Measurements from ENCODE around the gene NBPF1.
"Not testable (repeated sequence)": the region's sequence is repeated elsewhere in the genome, so short reads cannot be mapped to it uniquely, and the experiment has no call there.

The NBPF1 gene

GRCh38 chr1:16613185-16614147 lies at the start of gene NBPF1:
Gene NBPF1, minus strand, starts transcription at chr1:16613564.
- FAIRE-seq (peak; percentile 69), DNase-seq (ENCODE audit: insufficient read length, low spot score) (peak; percentile 97)

DNA sequence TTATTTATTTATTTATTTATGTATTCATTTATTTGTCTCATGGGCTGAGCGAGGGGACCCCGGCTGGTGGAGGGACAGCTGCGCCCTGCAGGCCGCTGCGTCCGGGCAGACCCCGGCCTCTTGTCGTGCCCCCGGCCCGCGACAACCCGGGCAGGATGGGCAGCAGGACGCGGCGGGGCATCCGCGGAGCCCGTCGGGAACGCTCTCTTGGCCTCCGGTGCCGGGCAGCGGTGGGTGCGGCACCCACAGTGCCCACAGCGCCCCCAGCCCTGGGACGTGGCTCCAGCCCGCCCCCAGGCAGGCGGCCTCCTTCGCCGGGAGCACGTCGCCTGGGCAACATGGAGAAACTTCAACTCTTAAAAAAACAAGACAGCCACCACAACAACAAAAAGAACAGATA lies 44.9 kb upstream of the NBPF1 start:
- not testable (repeated sequence) for FAIRE-seq

GRCh38 chr1:16656981-16657683 lies 43.8 kb upstream of the NBPF1 start:
- not testable (repeated sequence) for DNase-seq (ENCODE audit: insufficient read length, low spot score); FAIRE-seq

More for the DNA sequence above, 44.9 kb upstream of the NBPF1 start:
- DNase-seq (ENCODE audit: insufficient read length, low spot score), result not testable (repeated sequence)

DNA sequence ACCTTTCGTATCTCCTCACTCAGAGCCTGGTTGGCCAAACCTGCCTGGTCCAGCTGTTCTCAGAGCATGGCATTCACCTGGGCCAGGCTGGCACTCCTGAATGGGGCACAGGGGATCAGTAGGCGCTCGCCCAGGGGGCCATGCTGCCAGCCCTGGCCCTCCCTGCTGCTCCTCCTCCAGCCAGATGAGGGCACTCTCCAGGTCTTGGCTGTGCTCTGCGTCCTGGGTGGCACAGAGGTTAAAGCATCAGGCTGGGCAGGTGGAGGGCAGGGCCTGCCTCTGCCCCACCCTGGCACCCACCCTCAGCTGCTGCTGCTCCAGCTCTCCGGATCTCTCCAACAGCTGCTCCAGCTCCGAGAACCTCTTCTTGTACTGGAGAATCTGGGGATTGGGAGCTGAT lies 43.2 kb upstream of the NBPF1 start:
- not testable (repeated sequence) for FAIRE-seq; DNase-seq (ENCODE audit: insufficient read length, low spot score)

GRCh38 chr1:16651560-16651959 lies 38.2 kb upstream of the NBPF1 start:
- FAIRE-seq; DNase-seq (ENCODE audit: insufficient read length, low spot score): not testable (repeated sequence)

DNA sequence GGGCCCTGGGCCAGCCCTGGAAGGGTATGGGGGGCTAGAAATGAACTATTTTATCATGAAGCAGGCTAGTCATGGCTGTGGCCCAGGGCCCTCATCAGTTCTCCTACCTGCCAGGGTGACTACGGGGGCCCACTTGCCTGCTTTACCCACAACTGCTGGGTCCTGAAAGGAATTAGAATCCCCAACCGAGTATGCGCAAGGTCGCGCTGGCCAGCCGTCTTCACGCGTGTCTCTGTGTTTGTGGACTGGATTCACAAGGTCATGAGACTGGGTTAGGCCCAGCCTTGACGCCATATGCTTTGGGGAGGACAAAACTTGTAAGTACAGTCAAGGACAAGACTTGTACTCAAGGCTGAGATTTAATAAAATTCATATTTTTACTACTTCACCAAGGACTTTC lies 36.6 kb upstream of the NBPF1 start:
- not testable (repeated sequence) for FAIRE-seq

DNA sequence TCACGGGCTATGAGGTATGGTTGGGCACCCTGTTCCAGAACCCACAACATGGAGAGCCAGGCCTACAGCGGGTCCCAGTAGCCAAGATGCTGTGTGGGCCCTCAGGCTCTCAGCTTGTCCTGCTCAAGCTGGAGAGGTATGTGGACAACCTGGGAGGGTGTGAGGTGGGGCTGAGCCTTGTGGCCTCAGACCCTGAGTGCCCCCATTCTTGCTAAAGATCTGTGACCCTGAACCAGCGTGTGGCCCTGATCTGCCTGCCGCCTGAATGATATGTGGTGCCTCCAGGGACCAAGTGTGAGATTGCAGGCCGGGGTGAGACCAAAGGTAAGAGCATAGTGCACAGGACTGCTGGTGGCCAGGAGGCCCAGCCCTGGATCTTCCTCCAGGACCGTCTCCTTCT lies 36.0 kb upstream of the NBPF1 start:
- FAIRE-seq; DNase-seq (ENCODE audit: insufficient read length, low spot score): not testable (repeated sequence)

More for the DNA sequence above, 36.6 kb upstream of the NBPF1 start:
- not testable (repeated sequence) for DNase-seq (ENCODE audit: insufficient read length, low spot score)

- FAIRE-seq; DNase-seq (ENCODE audit: insufficient read length, low spot score): not testable (repeated sequence)
These were observed 35.4 kb upstream of the NBPF1 start for GRCh38 chr1:16648756-16649155.

DNA sequence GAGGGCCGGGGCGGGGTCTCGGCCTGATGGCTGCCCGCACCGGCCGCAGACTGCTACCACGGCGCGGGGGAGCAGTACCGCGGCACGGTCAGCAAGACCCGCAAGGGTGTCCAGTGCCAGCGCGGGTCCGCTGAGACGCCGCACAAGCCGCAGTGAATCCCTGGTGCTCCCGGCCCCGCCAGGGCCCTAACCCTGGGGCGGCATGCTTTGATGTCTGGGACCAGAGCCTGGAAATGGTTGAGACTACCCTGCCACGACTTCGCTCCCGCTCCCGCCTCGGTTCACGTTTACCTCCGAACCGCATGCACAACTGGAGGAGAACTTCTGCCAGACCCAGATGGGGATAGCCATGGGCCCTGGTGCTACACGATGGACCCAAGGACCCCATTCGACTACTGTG lies 34.9 kb upstream of the NBPF1 start:
- DNase-seq (ENCODE audit: insufficient read length, low spot score); FAIRE-seq: not testable (repeated sequence)

- not testable (repeated sequence) for DNase-seq (ENCODE audit: insufficient read length, low spot score); FAIRE-seq
These were observed 34.1 kb upstream of the NBPF1 start for GRCh38 chr1:16647179-16648176.

DNA sequence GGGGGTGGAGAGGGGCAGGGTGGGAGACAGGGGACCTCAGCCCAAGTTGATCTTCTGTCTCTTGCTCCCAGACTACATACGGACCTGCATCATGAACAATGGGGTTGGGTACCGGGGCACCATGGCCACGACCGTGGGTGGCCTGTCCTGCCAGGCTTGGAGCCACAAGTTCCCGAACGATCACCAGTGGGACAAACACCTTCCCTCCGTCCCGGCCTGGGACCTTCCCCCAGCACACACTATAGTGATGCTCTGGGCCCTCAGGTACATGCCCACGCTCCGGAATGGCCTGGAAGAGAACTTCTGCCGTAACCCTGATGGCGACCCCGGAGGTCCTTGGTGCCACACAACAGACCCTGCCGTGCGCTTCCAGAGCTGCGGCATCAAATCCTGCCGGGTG lies 33.4 kb upstream of the NBPF1 start:
- not testable (repeated sequence) for FAIRE-seq; DNase-seq (ENCODE audit: insufficient read length, low spot score)

GRCh38 chr1:16646061-16646664 lies 32.8 kb upstream of the NBPF1 start:
- not testable (repeated sequence) for DNase-seq (ENCODE audit: insufficient read length, low spot score)

DNA sequence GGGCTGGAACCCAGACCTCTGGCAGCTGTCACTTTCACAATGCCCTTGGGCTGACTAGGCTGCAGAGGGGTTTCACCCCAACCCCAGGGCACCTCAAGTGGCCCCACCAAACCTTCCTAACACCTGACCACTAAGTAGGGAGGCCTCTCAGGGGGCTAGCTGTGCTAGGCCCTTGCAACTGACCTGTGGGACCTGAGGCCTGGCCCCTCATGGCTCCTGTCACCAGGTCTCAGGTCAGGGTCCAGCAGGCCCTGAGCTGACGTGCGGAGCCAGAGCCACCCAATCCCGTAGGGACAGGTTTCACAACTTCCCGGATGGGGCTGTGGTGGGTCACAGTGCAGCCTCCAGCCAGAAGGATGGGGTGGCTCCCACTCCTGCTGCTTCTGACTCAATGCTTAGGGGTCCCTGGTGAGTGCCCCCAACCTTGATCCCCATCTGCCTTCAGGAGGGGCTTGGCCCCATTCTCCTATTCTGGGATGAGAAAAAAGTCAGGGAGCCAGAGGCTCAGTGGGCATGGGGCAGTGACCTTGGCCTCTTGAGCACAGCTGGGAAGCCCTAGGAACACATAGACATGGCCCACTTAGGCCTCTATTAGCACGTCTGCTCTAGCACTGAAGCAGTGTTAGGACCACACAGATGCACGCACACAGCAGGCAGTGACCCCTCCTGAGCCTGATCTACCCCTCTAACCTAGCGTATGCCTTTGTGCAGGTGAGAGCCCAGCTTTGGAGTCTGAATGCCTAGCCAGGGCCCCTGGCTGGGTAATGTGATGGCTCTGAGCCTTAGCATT lies 32.1 kb upstream of the NBPF1 start:
- not testable (repeated sequence) for DNase-seq (ENCODE audit: insufficient read length, low spot score); FAIRE-seq

More at GRCh38 chr1:16646061-16646664, 32.8 kb upstream of the NBPF1 start:
- not testable (repeated sequence) for FAIRE-seq

- peak; percentile 93 for FAIRE-seq
- peak; percentile 100 for DNase-seq (ENCODE audit: insufficient read length, low spot score)
These were observed 31.3 kb upstream of the NBPF1 start for GRCh38 chr1:16644482-16645270.

- no peak for FAIRE-seq
- no peak for DNase-seq (ENCODE audit: insufficient read length, low spot score)
These were observed 30.8 kb upstream of the NBPF1 start for GRCh38 chr1:16644193-16644481.

DNA sequence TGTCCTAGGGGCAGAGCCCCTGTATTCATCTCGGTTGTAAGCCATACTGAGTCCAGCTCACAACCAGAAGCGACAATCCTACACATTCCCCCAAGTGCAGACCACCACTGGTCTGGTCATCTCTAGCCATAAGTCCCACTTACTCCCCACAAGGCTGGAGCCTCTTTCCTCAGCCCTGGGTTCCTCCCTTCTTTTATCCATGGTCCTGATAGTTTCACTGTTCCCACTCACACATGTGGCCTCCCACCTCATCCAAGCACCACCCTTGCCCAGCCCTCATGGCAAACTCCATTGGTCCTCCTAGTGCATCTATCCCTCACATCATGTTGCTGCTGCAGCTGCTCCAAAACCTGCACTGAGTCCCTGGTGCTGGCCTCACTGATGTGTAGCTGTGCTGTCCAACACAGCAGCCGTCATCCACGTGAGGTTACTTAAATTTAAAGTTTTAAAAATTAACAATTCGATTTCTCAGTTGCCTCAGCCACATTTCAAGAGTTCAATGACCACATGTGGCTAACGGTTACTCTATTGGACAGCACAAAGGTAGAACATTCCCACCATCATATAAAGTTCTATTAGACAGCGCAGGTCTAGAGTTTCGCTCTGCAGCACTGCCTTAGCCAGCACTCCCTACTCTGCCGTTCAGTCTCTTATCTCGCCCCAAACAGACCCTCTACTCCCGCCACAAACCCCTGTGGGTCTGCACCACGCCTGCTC lies 30.3 kb upstream of the NBPF1 start:
- DNase-seq (ENCODE audit: insufficient read length, low spot score); FAIRE-seq: not testable (repeated sequence)

- DNase-seq (ENCODE audit: insufficient read length, low spot score); FAIRE-seq: not testable (repeated sequence)
These were observed 29.6 kb upstream of the NBPF1 start for GRCh38 chr1:16643001-16643411.

All from GM19239 (cell line).